GM12878 (cell line): ENCODE measurements around the gene XPO6.

Experiments used
- ESRRA ChIP-seq: IDR thresholded peaks from 2 replicates; pipeline ENCODE4 v1.6.1; 2012; ENCODE audit warnings: mild to moderate bottlenecking, low read length, improper control_type of control experiment
- RAD21 ChIP-seq: IDR thresholded peaks from 2 replicates; pipeline ENCODE4 v1.6.1; 2011; ENCODE audit warnings: mild to moderate bottlenecking, low read depth, low read length, moderate library complexity; ENCODE audit not compliant: insufficient read depth
- SIN3A ChIP-seq: IDR thresholded peaks from 2 replicates; pipeline ENCODE4 v1.6.1; 2012; ENCODE audit warnings: low read depth, low read length, improper control_type of control experiment

DNA sequence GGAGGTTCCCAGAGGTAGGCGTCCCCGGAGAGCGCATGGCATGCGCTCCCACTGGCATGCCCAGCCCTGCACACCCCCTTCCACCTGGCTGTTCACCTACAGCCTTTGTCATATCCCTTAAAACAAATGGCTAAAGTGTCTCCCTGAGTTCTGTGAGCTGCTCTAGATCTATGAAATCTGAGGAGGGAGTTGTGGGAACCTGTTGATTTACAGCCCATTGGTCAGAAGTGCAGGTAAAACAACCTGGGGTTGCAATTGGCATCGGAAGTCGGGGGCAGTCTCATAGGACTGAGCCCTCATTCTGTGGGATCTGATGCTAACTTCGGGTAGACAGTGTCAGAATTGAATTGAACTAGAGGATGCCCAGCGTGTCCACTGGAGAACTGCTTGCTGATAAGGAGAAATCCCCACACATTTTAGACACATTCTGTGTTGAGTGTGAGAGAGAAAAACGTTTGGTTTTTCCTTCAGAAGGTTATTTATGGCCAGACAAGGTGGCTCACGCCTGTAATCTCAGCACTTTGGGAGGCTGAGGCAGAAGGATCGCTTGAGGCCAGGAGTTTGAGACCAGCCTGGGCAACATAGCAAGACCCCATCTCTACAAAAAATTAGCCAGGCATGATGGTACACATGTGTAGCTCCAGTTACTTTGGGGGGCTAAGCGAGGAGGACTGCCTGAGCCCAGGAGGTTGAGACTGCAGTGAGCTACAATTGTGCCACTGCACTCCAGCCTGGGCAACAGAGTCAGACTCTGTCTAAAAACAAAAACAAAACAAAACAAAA, 126.2 kb downstream of the XPO6 start:
- TF ChIP-seq ESRRA (no peak), SIN3A (no peak), RAD21 (no peak)
